ENCODE results near the gene COA5.

The COA5 gene

GRCh38 chr2:98551316-98551715 lies 57.0 kb downstream of the COA5 start:
- DNase-seq (ENCODE audit: low spot score), result no peak

DNA sequence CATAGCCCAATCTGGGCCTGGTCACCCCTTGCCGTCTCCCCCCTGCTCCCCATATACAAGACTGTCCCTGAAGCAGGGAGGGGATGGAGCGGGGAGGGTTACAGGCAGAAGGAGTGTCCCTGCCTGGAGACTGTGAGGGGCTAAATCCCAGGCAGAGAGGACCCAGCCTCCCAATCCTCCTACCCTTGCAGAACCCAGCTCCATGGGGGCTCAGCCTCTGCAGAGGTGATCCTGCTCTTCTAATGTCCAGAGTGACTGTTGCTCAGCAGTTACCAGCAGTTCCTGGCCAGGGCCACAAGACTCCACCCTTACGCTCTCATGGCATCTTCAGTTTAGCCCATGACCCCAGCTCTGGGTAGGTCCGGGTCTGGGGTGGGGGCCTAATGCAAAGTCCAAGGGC lies 58.1 kb downstream of the COA5 start:
- DNase-seq (ENCODE audit: low spot score), result no peak
